Adrenal gland (tissue), 5 donors: Measurements from ENCODE around the gene LRBA.

Source experiments
- CTCF ChIP-seq, 6 experiments: fragments of 450-650 bp in 4 of 6; fragments of 200-600 bp in 2 of 6; sonication (generic) in 1 of 6; IDR thresholded peaks; 1 replicate in 5 of 6; 2 replicates in 1 of 6; pipeline versions ENCODE4 v1.5.1 to v1.8.0; 2016 to 2021; ENCODE audit warnings: antibody characterized with exemption in 6 of 6, mild to moderate bottlenecking in 2 of 6, moderate library complexity in 1 of 6
- POLR2A ChIP-seq, 2 donors: fragments of 450-650 bp; IDR thresholded peaks; one replicate each; pipeline ENCODE4 v1.6.1; 2017; ENCODE audit warnings: antibody characterized with exemption in 2 of 2, mild to moderate bottlenecking in 2 of 2, moderate library complexity in 1 of 2
- donor health status: DM: no; HTN: no; CAD: no.

- TF ChIP-seq POLR2A (IDR thresholded peaks at IDR 0.05) (no peak), CTCF (IDR thresholded peaks at IDR 0.05) (no peak)
Observed at GRCh38 chr4:150314031-150314430, 701.1 kb downstream of the LRBA start.
